H1 (cell line): Measurements from ENCODE around the gene LRRC15. TPM values are rescaled to one million over a fixed set of nuclear protein-coding genes. Genes with fewer than 3 reads are reported as not detected.

Experiments
- polyA plus RNA-seq, 7 experiments: library from polyadenylated mRNA; depleted of rRNA in 3 of 7; stranded (reverse) in 5 of 7; unstranded in 2 of 7; fragments of >200 nt in 5 of 7; fragments of 200-250 nt in 2 of 7; gene quantifications; 1 replicate in 5 of 7; 2 replicates in 1 of 7; 4 replicates in 1 of 7; pipeline versions ENCODE4 v1.2.1 to v1.2.3, GENCODE V29; 2011 to 2013; ENCODE audit warnings: missing spikeins in 2 of 7, mixed read lengths in 2 of 7
- total RNA-seq: library from RNA; stranded (reverse); fragmentation: NEBNext Ultra II Directional; extraction: Animal tissue kit (Norgen Biotek cat#: 25700); gene quantifications from 2 replicates; pipeline ENCODE4 v1.2.1, GENCODE V29; 2021

Gene LRRC15
- total and polyA plus RNA-seq, 2 of the 8 experiments (the other 6 are each of a cell fraction or from before 2014, with no cell fraction given), result 0.15 to 0.37 TPM

Other genes starting within 250 kb of the LRRC15 start
- 12.2 and 12.9 TPM in 2 replicates for gene HES1, start 233.6 kb downstream of the LRRC15 start, total RNA-seq
- gene HES1, start 233.6 kb downstream of the LRRC15 start, polyA plus RNA-seq (2011; rRNA removed), result 7.9 and 9.9 TPM in 2 replicates
- not detected in 2 replicates for gene CPN2, start 18.4 kb downstream of the LRRC15 start, total RNA-seq
- gene CPN2, start 18.4 kb downstream of the LRRC15 start, polyA plus RNA-seq (2011; rRNA removed), result 0.03 TPM in 1 of 2 replicates, not detected in the other
- gene GP5, start 29.5 kb upstream of the LRRC15 start, total RNA-seq, result 0.10 and 0.13 TPM in 2 replicates
- gene GP5, start 29.5 kb upstream of the LRRC15 start, polyA plus RNA-seq (2011; rRNA removed), result 0.05 and 0.14 TPM in 2 replicates
- gene ATP13A3, start 117.3 kb upstream of the LRRC15 start, total RNA-seq, result 84.2 and 92.2 TPM in 2 replicates
- 12.5 and 18.6 TPM in 2 replicates for gene ATP13A3, start 117.3 kb upstream of the LRRC15 start, polyA plus RNA-seq (2011; rRNA removed)